Thoracic aorta (tissue), 2 donors: ENCODE measurements around the gene TPRN. TPM values are rescaled to one million over a fixed set of nuclear protein-coding genes. Genes with fewer than 3 reads are reported as not detected.
A peak's percentile ranks its signal among the peaks of the same experiment; 100 is the strongest.

Source experiments
- ATAC-seq: fragments of 150-250 bp; one replicate; pipeline ENCODE4 v1.8.0; 2017; ENCODE audit warnings: low read depth; ENCODE audit not compliant: insufficient number of reproducible peaks, low FRiP score
- DNase-seq: peaks from one replicate; pipeline ENCODE4 v3.0.0-alpha.2; 2020; ENCODE audit warnings: low spot score
- H3K27ac ChIP-seq, 2 donors: fragments of 200-600 bp; sonication (generic); 1 replicate in 1 of 2; 2 replicates in 1 of 2; pipeline ENCODE4 v1.5.1; 2016; ENCODE audit warnings: mild to moderate bottlenecking in 2 of 2, moderate library complexity in 2 of 2
- H3K27me3 ChIP-seq: fragments of 200-600 bp; sonication (generic); replicated peaks from 2 replicates; pipeline ENCODE4 v1.6.0; 2016; ENCODE audit warnings: mild to moderate bottlenecking; ENCODE audit not compliant: insufficient read depth
- H3K36me3 ChIP-seq: fragments of 200-600 bp; sonication (generic); one replicate; pipeline ENCODE4 v1.5.1; 2016
- H3K4me1 ChIP-seq, 2 donors: fragments of 200-600 bp; sonication (generic); 1 replicate in 1 of 2; 2 replicates in 1 of 2; pipeline versions ENCODE4 v1.5.1 to v1.6.0; 2016; ENCODE audit warnings: low read depth in 2 of 2, mild to moderate bottlenecking in 1 of 2; ENCODE audit not compliant: control insufficient read depth in 1 of 2
- H3K4me3 ChIP-seq: fragments of 200-600 bp; sonication (generic); 2 replicates; pipeline ENCODE4 v1.5.1; 2016; ENCODE audit warnings: mild to moderate bottlenecking
- H3K9me3 ChIP-seq: fragments of 200-600 bp; sonication (generic); 2 replicates; pipeline ENCODE4 v1.5.1; 2016
- total RNA-seq, 2 donors: library from RNA; depleted of rRNA; stranded (reverse); fragments of >200 nt; gene quantifications; one replicate each; pipeline versions ENCODE4 v1.1.0 to v1.2.3, GENCODE V29; 2016
- TF ChIP-seq, protein P1 (sequence below): fragments of 200-600 bp; sonication (generic); IDR thresholded peaks from one replicate; pipeline ENCODE4 v1.5.1; 2019; ENCODE audit warnings: antibody characterized with exemption

TPRN gene
- total RNA-seq, 2 donors from 2014 or later = 4.7 to 5.6 TPM

DNA sequence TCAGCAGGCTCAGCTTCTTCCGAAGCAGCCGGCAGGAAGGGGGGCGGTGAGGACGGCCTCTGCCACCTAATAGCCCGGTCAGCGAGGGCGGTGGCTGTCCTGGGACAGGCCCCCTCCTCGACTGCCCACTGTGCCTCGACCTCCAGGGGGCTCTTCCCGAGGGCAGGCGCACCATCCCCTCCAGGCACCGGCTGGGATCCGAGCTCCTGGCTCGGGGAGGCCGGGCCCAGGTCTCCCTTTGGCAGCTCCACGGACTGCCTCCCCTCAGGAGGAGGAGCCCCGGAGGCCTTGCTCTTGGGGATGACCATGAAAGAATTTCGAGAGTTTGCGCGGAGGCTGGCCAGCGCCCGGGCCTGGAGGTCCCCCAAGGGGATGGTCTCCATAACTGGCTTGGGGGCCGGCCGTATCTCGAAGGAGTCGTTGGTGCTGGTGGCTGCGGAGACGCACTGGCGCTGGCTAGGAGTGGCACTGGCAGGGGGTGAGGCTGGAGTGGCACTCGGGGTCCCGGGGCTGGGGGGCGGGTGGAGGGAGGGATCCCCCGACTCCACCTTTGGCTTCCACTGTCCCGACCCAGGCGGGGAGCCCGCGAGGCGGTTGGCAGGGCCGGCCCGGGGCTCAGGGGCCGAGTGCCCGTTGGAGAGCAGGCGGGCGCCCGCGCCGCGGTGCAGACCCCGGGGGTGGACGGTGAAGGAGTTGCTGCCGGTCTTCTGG is 975 bp downstream of the TPRN start:
- H3K4me3 ChIP-seq = peak overlapping the region; percentile 69
- TF ChIP-seq, protein P1, sequence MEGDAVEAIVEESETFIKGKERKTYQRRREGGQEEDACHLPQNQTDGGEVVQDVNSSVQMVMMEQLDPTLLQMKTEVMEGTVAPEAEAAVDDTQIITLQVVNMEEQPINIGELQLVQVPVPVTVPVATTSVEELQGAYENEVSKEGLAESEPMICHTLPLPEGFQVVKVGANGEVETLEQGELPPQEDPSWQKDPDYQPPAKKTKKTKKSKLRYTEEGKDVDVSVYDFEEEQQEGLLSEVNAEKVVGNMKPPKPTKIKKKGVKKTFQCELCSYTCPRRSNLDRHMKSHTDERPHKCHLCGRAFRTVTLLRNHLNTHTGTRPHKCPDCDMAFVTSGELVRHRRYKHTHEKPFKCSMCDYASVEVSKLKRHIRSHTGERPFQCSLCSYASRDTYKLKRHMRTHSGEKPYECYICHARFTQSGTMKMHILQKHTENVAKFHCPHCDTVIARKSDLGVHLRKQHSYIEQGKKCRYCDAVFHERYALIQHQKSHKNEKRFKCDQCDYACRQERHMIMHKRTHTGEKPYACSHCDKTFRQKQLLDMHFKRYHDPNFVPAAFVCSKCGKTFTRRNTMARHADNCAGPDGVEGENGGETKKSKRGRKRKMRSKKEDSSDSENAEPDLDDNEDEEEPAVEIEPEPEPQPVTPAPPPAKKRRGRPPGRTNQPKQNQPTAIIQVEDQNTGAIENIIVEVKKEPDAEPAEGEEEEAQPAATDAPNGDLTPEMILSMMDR = no peak
- H3K27me3 ChIP-seq = no peaks in the 10 kb centered on the region
- H3K36me3 ChIP-seq = no peaks in the 10 kb centered on the region
- H3K27ac ChIP-seq = no peak overlapping the region
- no peaks in the 10 kb centered on the region for H3K9me3 ChIP-seq
- ATAC-seq (no peak), DNase-seq (no peak)
- H3K4me1 ChIP-seq = peaks cover 27 to 62% of the 10 kb centered on the region in 2 donors

DNA sequence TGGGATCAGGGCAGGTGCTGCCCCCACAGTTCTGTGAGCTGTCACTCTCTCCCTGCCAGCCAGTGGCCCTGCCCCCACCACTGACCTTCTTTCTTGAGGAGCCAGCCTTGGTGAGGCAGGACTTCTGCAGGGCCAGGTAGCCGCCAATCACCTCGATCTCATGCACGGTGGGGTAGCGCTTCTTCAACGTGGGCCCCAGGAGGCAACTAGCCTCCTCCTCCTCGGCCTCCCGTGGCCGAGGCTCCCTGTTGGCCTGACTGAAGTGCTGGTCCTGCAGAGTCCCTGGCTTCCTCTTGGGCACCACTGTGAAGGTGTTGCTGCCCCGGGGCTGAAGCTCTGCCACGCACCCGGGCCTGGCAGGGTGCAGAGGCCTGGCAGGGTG is 1.6 kb downstream of the TPRN start:
- no peaks in the 10 kb centered on the region for H3K36me3 ChIP-seq
- no peak for ATAC-seq
- TF ChIP-seq, protein P1 = no peak
- peaks cover 20 to 55% of the 10 kb centered on the region in 2 donors for H3K4me1 ChIP-seq
- no peak for DNase-seq
- no peaks in the 10 kb centered on the region for H3K27me3 ChIP-seq
- H3K4me3 ChIP-seq = peak overlapping the region; percentile 69
- H3K9me3 ChIP-seq = no peaks in the 10 kb centered on the region
- H3K27ac ChIP-seq = no peak overlapping the region

DNA sequence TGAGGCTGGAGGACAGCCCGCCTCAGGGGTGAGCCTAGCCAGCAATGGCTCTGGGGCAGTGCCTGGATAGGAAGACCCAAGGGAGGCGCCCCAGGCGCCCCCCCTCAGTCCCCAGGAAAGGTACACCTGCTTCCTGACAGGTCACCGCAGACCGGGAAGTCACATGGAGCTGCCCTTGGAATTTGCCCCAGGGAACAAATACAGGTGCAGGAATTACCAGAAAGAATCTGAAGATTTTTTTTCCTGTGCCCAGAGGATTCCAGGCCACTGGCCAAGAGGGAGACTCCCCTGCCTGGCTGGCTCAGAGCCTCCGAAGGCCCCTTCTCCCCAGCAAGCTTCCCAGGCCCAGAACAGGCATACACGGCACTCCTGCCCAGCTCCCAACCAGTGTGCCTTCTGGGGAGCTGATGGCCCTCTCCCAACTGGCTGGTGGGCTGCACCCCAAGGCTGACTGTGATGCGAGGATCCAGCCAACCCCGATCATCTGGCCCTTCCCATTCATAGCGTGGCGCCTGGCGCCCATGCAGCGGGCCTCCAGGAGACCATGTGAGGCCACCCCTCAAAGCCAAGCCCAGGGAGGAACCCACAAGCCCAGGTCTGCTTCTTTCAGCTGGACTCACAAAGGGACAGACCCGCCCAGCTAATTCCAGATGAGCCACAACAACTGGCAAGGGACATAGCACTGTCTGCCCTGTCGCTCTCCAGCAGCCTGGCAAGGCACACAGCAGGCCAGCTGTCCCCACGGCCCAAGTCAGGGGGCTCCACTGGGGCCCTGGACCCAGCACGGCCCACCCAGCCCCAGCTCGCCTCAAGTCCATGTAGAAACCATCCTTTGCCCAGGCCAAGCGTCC is 2.3 kb downstream of the TPRN start:
- TF ChIP-seq, protein P1 = no peak
- H3K9me3 ChIP-seq = no peaks in the 10 kb centered on the region
- H3K27me3 ChIP-seq = no peaks in the 10 kb centered on the region
- DNase-seq = no peak
- no peak overlapping the region for H3K27ac ChIP-seq
- H3K4me1 ChIP-seq = peaks cover 19 to 49% of the 10 kb centered on the region in 2 donors
- H3K4me3 ChIP-seq = no peak overlapping the region
- no peaks in the 10 kb centered on the region for H3K36me3 ChIP-seq
- ATAC-seq = no peak

DNA sequence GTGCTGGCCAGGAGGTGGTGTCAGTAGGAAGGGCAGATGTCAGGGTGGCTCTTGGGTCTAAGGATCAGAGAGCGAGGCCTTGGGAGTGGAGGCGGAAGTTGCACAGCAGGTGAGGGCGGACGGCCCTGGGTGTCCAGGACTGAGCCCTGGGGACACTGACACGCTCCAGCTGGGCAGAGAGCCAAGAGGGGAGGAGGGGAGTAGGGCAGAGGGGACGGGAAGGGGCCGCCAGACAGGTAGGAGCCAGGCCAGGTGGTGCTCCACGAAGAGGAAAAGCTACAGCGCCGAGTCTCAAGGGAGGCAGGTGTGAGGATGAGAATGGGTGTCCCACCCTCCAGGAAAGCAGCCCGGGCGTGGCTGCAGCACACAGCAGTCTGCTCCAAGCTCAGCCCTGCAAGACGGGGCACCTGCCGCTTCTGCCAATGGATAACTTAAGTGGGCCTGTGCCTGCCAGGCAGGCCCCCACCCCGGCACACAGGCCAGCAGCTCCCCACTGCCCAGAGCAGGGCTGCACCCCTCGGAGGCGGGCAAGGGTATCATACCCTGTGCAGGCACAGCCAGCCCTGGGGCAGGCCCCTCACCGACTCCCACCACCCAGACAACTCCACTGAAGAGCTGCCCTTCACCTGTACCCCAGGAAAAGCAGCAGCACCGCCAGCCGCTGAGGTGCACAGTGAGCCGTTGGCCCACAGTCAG is 4.9 kb downstream of the TPRN start:
- Histone ChIP-seq H3K9me3 (no peaks in the 10 kb centered on the region), H3K4me1 (peaks cover 11 to 28% of the 10 kb centered on the region in 2 donors), H3K36me3 (peaks cover 9% of the 10 kb centered on the region), H3K27ac (no peak overlapping the region), H3K27me3 (no peaks in the 10 kb centered on the region), H3K4me3 (no peak overlapping the region)
- DNase-seq (no peak), ATAC-seq (no peak)
- TF ChIP-seq, protein P1 = no peak

DNA sequence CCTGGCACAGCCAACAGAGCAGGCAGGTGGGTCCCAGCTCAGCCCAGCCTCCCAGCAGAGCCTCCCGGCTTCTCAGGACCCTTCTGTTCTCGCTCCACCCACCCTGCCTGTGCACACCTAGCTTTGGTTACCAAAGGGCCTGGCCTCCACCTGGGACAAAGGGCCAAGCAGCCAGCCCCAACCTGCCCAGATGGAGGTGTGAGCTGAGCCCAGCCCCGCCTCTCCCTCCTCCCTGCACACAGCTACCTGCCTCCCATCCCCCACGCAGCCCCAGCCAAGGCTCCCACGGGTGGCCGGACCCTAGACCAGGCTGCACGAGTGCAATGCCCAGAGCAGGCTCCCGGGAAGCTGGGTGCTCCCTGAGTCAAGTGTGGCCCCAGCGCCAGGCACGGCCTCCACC is 5.6 kb downstream of the TPRN start:
- DNase-seq (no peak), ATAC-seq (no peak)
- Histone ChIP-seq H3K9me3 (no peaks in the 10 kb centered on the region), H3K36me3 (peaks cover 13% of the 10 kb centered on the region), H3K27ac (no peak overlapping the region), H3K4me3 (no peak overlapping the region), H3K27me3 (no peaks in the 10 kb centered on the region), H3K4me1 (peaks cover 16 to 36% of the 10 kb centered on the region in 2 donors)
- TF ChIP-seq, protein P1 = no peak
